Osteocyte (in vitro differentiated cells): ENCODE results near the gene CMTM7. TPM values are rescaled to one million over a fixed set of nuclear protein-coding genes. Genes with fewer than 3 reads are reported as not detected.
A peak's percentile ranks its signal among the peaks of the same experiment; 100 is the strongest.
"Not testable (repeated sequence)": the region's sequence is repeated elsewhere in the genome, so short reads cannot be mapped to it uniquely, and the experiment has no call there.

Source experiments
- DNase-seq: peaks from one replicate; pipeline ENCODE4 v3.0.0; 2021; ENCODE audit warnings: mixed read lengths; ENCODE audit not compliant: unreplicated experiment; ENCODE audit errors: extremely low spot score
- H3K27ac Mint-ChIP-seq: one replicate; pipeline ENCODE4 v1.8.0; 2021; ENCODE audit warnings: mild to moderate bottlenecking, mixed read lengths; ENCODE audit not compliant: unreplicated experiment
- H3K27me3 Mint-ChIP-seq: one replicate; pipeline ENCODE4 v1.8.0; 2021; ENCODE audit warnings: mixed read lengths; ENCODE audit not compliant: unreplicated experiment
- H3K36me3 Mint-ChIP-seq: one replicate; pipeline ENCODE4 v1.8.0; 2021; ENCODE audit warnings: mixed read lengths; ENCODE audit not compliant: unreplicated experiment
- H3K4me1 Mint-ChIP-seq: one replicate; pipeline ENCODE4 v1.8.0; 2021; ENCODE audit warnings: mixed read lengths; ENCODE audit not compliant: unreplicated experiment
- H3K4me3 Mint-ChIP-seq: one replicate; pipeline ENCODE4 v1.8.0; 2021; ENCODE audit warnings: mild to moderate bottlenecking, moderate library complexity, mixed read lengths; ENCODE audit not compliant: unreplicated experiment
- H3K9me3 Mint-ChIP-seq: one replicate; pipeline ENCODE4 v1.8.0; 2021; ENCODE audit warnings: mixed read lengths; ENCODE audit not compliant: unreplicated experiment
- total RNA-seq: library from RNA; stranded (reverse); gene quantifications from 2 replicates; pipeline ENCODE4 v1.2.1, GENCODE V29; 2021
- TF ChIP-seq, protein P1 (sequence below): fragments of 200-600 bp; sonication (generic); IDR thresholded peaks from 2 replicates; pipeline ENCODE4 v1.5.0; 2021; ENCODE audit warnings: antibody characterized with exemption, mild to moderate bottlenecking, moderate library complexity

Gene CMTM7
- total RNA-seq, 1 donor from 2014 or later = 17.8 TPM

DNA sequence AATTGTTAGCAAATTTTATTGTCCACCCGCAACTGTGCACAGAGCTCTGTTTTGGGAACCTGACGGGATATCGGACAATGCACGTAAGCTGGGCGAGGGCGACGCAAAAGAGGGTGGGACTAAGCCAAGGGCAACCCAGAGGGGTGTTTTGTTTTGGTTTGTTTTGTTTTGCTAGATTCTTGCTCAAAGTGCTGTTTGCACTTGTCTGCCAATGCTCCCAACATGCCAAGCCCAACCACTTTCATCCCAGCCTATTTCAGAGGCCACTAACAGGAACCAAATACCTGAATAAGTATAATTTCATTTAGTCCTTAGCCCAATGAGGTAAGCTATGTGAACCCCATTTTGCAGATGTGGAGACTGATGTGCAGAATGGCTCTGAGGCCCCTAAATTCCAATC is 9.7 kb upstream of the CMTM7 start:
- Mint-ChIP-seq H3K27me3 (peaks cover 19% of the 10 kb centered on the region), H3K9me3 (no peaks in the 10 kb centered on the region), H3K4me1 (peaks cover 8% of the 10 kb centered on the region), H3K27ac (no peak overlapping the region), H3K36me3 (no peaks in the 10 kb centered on the region), H3K4me3 (no peak overlapping the region)
- TF ChIP-seq, protein P1, sequence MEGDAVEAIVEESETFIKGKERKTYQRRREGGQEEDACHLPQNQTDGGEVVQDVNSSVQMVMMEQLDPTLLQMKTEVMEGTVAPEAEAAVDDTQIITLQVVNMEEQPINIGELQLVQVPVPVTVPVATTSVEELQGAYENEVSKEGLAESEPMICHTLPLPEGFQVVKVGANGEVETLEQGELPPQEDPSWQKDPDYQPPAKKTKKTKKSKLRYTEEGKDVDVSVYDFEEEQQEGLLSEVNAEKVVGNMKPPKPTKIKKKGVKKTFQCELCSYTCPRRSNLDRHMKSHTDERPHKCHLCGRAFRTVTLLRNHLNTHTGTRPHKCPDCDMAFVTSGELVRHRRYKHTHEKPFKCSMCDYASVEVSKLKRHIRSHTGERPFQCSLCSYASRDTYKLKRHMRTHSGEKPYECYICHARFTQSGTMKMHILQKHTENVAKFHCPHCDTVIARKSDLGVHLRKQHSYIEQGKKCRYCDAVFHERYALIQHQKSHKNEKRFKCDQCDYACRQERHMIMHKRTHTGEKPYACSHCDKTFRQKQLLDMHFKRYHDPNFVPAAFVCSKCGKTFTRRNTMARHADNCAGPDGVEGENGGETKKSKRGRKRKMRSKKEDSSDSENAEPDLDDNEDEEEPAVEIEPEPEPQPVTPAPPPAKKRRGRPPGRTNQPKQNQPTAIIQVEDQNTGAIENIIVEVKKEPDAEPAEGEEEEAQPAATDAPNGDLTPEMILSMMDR = no peak
- no peak for DNase-seq

DNA sequence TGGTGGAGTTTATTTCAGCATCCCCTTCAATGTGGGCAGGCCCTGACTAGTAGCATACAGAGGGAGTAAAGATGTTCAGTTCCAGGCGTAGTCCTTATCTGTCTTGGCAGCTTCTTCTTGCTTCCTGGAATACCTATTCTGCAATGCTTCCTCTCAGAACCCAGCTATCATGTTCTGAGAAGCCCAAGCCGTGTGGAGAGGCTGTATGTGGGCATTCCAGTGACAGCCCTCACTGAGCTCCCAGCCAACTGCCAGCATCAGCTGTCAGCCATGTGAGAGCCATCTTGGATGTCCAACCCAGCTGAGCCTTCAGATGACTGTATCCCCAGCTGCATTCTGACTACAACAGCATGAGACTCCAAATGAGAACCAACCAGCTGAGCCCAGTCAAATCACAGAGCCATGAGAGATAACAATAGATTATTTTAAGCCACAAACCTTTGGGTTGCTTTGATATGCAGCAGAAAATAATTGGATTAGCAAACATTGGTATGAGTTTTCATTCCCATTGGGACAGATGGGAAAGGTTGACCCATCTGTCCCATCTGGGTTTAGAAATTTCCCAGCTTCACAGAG is 8.4 kb upstream of the CMTM7 start:
- H3K4me3 Mint-ChIP-seq = no peak overlapping the region
- peaks cover 17% of the 10 kb centered on the region for H3K27me3 Mint-ChIP-seq
- TF ChIP-seq, protein P1 = no peak
- H3K36me3 Mint-ChIP-seq = no peaks in the 10 kb centered on the region
- no peaks in the 10 kb centered on the region for H3K9me3 Mint-ChIP-seq
- no peak for DNase-seq
- peaks cover 8% of the 10 kb centered on the region for H3K4me1 Mint-ChIP-seq
- H3K27ac Mint-ChIP-seq = no peak overlapping the region

DNA sequence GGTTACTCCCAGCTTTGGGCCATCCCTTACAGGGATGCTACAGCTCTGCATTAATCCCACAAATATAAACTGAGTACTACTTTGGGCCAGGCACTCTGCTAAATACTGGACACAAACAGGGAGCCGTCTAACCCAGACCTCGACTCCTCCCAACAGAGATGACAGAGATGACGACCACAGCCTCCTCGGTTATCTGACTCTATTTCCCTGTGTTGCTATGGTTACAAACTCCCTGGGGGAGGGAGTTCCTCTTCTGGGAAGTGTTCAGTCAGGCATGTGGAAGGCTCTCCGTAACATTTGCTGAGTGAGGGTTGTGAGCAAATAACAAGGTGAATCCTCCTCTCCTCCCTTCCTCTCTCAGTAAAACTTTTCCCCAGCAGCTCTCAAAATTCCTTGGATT is 6.7 kb upstream of the CMTM7 start:
- Mint-ChIP-seq H3K4me1 (peaks cover 8% of the 10 kb centered on the region), H3K36me3 (no peaks in the 10 kb centered on the region), H3K27me3 (peaks cover 12% of the 10 kb centered on the region), H3K27ac (peak overlapping the region; percentile 62), H3K4me3 (no peak overlapping the region), H3K9me3 (no peaks in the 10 kb centered on the region)
- TF ChIP-seq, protein P1 = no peak
- DNase-seq = no peak

DNA sequence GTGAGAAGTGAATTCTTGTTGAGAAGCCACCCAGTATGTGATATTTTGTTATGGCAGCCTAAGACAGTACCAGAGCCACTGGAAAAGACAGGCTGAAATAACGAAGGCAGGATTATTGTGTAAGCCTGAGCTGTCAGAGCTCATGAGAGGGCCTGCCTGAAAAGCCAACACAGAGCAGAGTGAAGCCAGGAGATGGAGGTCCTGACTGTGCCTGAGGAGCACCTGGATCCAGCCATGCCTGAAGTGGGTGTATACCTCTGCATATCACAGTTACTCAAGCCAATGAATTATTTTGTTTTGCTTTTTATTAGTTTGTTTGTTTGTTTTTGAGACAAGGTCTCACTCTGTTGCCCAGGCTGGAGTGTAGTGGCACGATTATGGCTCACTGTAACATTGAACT is 4.1 kb upstream of the CMTM7 start:
- Mint-ChIP-seq H3K27me3 (peaks cover 6% of the 10 kb centered on the region), H3K27ac (no peak overlapping the region), H3K4me3 (no peak overlapping the region), H3K4me1 (peaks cover 19% of the 10 kb centered on the region), H3K9me3 (no peaks in the 10 kb centered on the region), H3K36me3 (no peaks in the 10 kb centered on the region)
- DNase-seq = no peak
- TF ChIP-seq, protein P1 = no peak

DNA sequence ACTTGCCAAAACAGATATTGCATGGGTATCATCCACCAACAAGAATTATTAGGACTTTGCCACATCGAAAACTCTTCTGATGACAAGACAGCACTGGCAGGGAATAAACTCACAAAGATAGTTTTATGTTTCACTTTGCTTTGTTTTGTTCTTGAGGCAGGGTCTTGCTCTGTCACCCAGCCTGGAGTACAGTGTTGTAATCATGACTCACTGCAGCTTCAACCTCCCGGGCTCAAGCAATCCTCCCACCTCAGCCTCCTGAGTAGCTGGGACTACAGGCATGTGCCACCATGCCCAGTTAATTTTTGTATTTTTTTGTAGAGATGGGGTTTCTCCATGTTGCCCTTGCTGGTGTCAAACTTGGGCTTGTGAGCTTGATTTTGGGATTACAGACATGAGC is 2.1 kb upstream of the CMTM7 start:
- not testable (repeated sequence) for DNase-seq

More for the DNA sequence above, 2.1 kb upstream of the CMTM7 start:
- not testable (repeated sequence) for H3K27me3 Mint-ChIP-seq, H3K36me3 Mint-ChIP-seq, H3K9me3 Mint-ChIP-seq, H3K4me3 Mint-ChIP-seq, H3K27ac Mint-ChIP-seq
- H3K4me1 Mint-ChIP-seq = peaks cover 29% of the 10 kb centered on the region
